ENCODE results near the gene LTV1.
"Not testable (repeated sequence)": the region's sequence is repeated elsewhere in the genome, so short reads cannot be mapped to it uniquely, and the experiment has no call there.

GRCh38 chr6:143871202-143871730 is 28.1 kb downstream of the LTV1 start:
- TF ChIP-seq CTCF, POLR2A, EP300, POLR2AphosphoS5 (IDR thresholded peaks at IDR 0.05): not testable (repeated sequence)

All from upper lobe of left lung (tissue), 4 donors.